Measurements from ENCODE around the gene CSN2.
"Not testable (repeated sequence)": the region's sequence is repeated elsewhere in the genome, so short reads cannot be mapped to it uniquely, and the experiment has no call there.

The CSN2 gene

GRCh38 chr4:69965628-69966027, at the start of gene CSN2:
CSN2 (minus strand) TSS chr4:69965728; CDS start chr4:69960995, 4,733 bp downstream.
- no peak for DNase-seq (ENCODE audit: low spot score)

GRCh38 chr4:70008771-70009170, 43.2 kb upstream of the CSN2 start:
- no peak for DNase-seq (ENCODE audit: low spot score)

- DNase-seq (ENCODE audit: low spot score), result no peak
Observed at GRCh38 chr4:70002507-70002906, 37.0 kb upstream of the CSN2 start.

- no peak for DNase-seq (ENCODE audit: low spot score)
Observed at GRCh38 chr4:70000711-70001110, 35.2 kb upstream of the CSN2 start.

GRCh38 chr4:69999420-69999819, 33.9 kb upstream of the CSN2 start:
- no peak for DNase-seq (ENCODE audit: low spot score)

GRCh38 chr4:69995526-69996016, 30.0 kb upstream of the CSN2 start, which contains the start of gene STATH:
STATH (plus strand) TSS chr4:69995966; CDS start chr4:69998438, 2,472 bp downstream.
- no peak for DNase-seq (ENCODE audit: low spot score)

GRCh38 chr4:69994782-69995181, 29.3 kb upstream of the CSN2 start:
- DNase-seq (ENCODE audit: low spot score), result no peak

- no peak for DNase-seq (ENCODE audit: low spot score)
Observed at GRCh38 chr4:69991016-69991415, 25.5 kb upstream of the CSN2 start.

GRCh38 chr4:69986663-69987062, 21.1 kb upstream of the CSN2 start:
- no peak for DNase-seq (ENCODE audit: low spot score)

- DNase-seq (ENCODE audit: low spot score), result no peak
Observed at GRCh38 chr4:69984030-69984443, 18.5 kb upstream of the CSN2 start.

- no peak for DNase-seq (ENCODE audit: low spot score)
Observed at GRCh38 chr4:69977582-69977981, 12.1 kb upstream of the CSN2 start.

- DNase-seq (ENCODE audit: low spot score), result no peak
Observed at GRCh38 chr4:69974631-69975030, 9.1 kb upstream of the CSN2 start.

GRCh38 chr4:69970071-69970470, 4.5 kb upstream of the CSN2 start:
- DNase-seq (ENCODE audit: low spot score), result no peak

GRCh38 chr4:69957209-69957608, 8.3 kb downstream of the CSN2 start:
- DNase-seq (ENCODE audit: low spot score), result no peak

GRCh38 chr4:69951602-69952001, 13.9 kb downstream of the CSN2 start:
- no peak for DNase-seq (ENCODE audit: low spot score)

GRCh38 chr4:69936566-69936965, 29.0 kb downstream of the CSN2 start:
- DNase-seq (ENCODE audit: low spot score), result no peak

GRCh38 chr4:69934150-69934549, 31.4 kb downstream of the CSN2 start:
- DNase-seq (ENCODE audit: low spot score), result no peak

GRCh38 chr4:69930768-69931167, 34.8 kb downstream of the CSN2 start, which contains the start of gene CSN1S1:
CSN1S1 (plus strand) TSS chr4:69931068; CDS start chr4:69932556, 1,488 bp downstream.
- DNase-seq (ENCODE audit: low spot score), result no peak

- DNase-seq (ENCODE audit: low spot score), result not testable (repeated sequence)
Observed at GRCh38 chr4:69923782-69924410, 41.6 kb downstream of the CSN2 start.

- no peak for DNase-seq (ENCODE audit: low spot score)
Observed at GRCh38 chr4:69920874-69921273, 44.7 kb downstream of the CSN2 start.

- no peak for DNase-seq (ENCODE audit: low spot score)
Observed at GRCh38 chr4:69910016-69910782, 55.3 kb downstream of the CSN2 start.

- no peak for DNase-seq (ENCODE audit: low spot score)
Observed at GRCh38 chr4:69909195-69909594, 56.3 kb downstream of the CSN2 start.

GRCh38 chr4:69907151-69907550, 58.4 kb downstream of the CSN2 start:
- no peak for DNase-seq (ENCODE audit: low spot score)

Measured in AG20443 (cell line).